ENCODE measurements around the gene CITED2.

DNA sequence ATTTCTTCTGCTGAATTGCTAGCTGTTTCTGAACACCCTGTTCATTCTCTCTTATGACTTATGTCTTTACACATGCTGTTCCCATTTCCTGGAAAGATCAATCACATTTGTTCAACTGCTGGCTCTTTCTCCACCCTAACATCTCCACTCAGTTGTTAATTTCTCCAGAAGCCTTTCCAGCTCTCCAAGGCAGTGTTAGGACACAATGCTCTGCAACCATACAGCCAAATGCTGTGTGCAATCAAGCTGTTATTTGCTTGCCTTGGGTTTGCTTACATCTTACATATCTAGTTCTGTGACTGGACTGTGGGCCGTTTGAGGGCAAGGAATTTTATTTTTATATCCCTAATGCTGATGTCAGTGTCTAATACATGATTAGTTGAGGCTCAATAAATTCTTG, 24.2 kb upstream of the CITED2 start:
- TF ChIP-seq, protein P1, sequence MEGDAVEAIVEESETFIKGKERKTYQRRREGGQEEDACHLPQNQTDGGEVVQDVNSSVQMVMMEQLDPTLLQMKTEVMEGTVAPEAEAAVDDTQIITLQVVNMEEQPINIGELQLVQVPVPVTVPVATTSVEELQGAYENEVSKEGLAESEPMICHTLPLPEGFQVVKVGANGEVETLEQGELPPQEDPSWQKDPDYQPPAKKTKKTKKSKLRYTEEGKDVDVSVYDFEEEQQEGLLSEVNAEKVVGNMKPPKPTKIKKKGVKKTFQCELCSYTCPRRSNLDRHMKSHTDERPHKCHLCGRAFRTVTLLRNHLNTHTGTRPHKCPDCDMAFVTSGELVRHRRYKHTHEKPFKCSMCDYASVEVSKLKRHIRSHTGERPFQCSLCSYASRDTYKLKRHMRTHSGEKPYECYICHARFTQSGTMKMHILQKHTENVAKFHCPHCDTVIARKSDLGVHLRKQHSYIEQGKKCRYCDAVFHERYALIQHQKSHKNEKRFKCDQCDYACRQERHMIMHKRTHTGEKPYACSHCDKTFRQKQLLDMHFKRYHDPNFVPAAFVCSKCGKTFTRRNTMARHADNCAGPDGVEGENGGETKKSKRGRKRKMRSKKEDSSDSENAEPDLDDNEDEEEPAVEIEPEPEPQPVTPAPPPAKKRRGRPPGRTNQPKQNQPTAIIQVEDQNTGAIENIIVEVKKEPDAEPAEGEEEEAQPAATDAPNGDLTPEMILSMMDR (IDR thresholded peaks at IDR 0.05; ENCODE audit: poor library complexity) = no peak
- TF ChIP-seq EZH2 (IDR thresholded peaks at IDR 0.05; ENCODE audit: borderline replicate concordance) (no peak), EZH2phosphoT487 (IDR thresholded peaks at IDR 0.05; ENCODE audit: low read depth, severe bottlenecking, unreplicated experiment) (no peak)

All from hepatocyte (in vitro differentiated cells).